Panc1 (cell line): Measurements from ENCODE around the gene CCK. TPM values are rescaled to one million over a fixed set of nuclear protein-coding genes. Genes with fewer than 3 reads are reported as not detected.

Experiments used
- ATAC-seq: fragments of 200-7000 bp; cut with Tn5 transposase; 2 replicates; pipeline ENCODE4 v1.9.1; 2020; ENCODE audit warnings: mild to moderate bottlenecking, moderate library complexity
- BruUV-seq: library from RNA; stranded (reverse); fragments of 400-500 nt; replicated peaks from 2 replicates; lab custom pipeline; 2021; lab: Mats Ljungman, UMichigan
- CTCF ChIA-PET: fragments of 300-600 bp; sonication (Branson Sonifier 250); formaldehyde crosslinking; loops from one replicate; lab custom pipeline; 2022; ENCODE audit warnings: antibody characterized with exemption; lab: Charles Lee
- POLR2A ChIA-PET: fragments of 300-600 bp; sonication (Branson Sonifier 250); formaldehyde crosslinking; loops from one replicate; lab custom pipeline; 2022; ENCODE audit warnings: antibody characterized with exemption; lab: Charles Lee
- DNase-seq: peaks from one replicate; pipeline ENCODE4 v3.0.0-alpha.2; 2010; ENCODE audit warnings: low read depth, low spot score
- H3K27ac ChIP-seq: 2 replicates; pipeline ENCODE4 v1.5.1; 2011; ENCODE audit warnings: mild to moderate bottlenecking, low read length, inconsistent platforms
- H3K27me3 ChIP-seq: fragments of 200-500 bp; sonication (Bioruptor generic); 2 replicates; pipeline ENCODE4 v1.6.0; 2014; ENCODE audit warnings: low read length, inconsistent platforms; ENCODE audit not compliant: control insufficient read depth, insufficient read depth
- H3K36me3 ChIP-seq: fragments of 200-500 bp; sonication (Bioruptor generic); 2 replicates; pipeline ENCODE4 v1.5.1; 2014; ENCODE audit warnings: inconsistent platforms, mild to moderate bottlenecking, low read length, moderate library complexity; ENCODE audit not compliant: control insufficient read depth, insufficient read depth
- H3K4me1 ChIP-seq: 2 replicates; pipeline ENCODE4 v1.5.1; 2011; ENCODE audit warnings: inconsistent platforms, mild to moderate bottlenecking, low read length, moderate library complexity; ENCODE audit not compliant: control insufficient read depth, insufficient read depth
- H3K4me3 ChIP-seq, 2 experiments: 2 replicates each; pipeline ENCODE4 v1.5.1; 2011 to 2012; ENCODE audit warnings: low read depth in 2 of 2, low read length in 2 of 2, mild to moderate bottlenecking in 2 of 2, inconsistent platforms in 1 of 2, moderate library complexity in 1 of 2
- H3K9me3 ChIP-seq: fragments of 200-500 bp; sonication (Bioruptor generic); 2 replicates; pipeline ENCODE4 v1.5.1; 2014; ENCODE audit warnings: low read depth, mild to moderate bottlenecking, inconsistent platforms, low read length, moderate library complexity; ENCODE audit not compliant: control insufficient read depth, insufficient read depth
- POLR2AphosphoS5 ChIP-seq: IDR thresholded peaks from 2 replicates; pipeline ENCODE4 v1.6.1; 2012; ENCODE audit warnings: mild to moderate bottlenecking, low read depth, low read length, moderate library complexity
- SIN3A ChIP-seq: IDR thresholded peaks from 2 replicates; pipeline ENCODE4 v1.6.1; 2012; ENCODE audit warnings: low read depth, mild to moderate bottlenecking, low read length, moderate library complexity, borderline replicate concordance; ENCODE audit not compliant: insufficient read depth
- TCF7L2 ChIP-seq: IDR thresholded peaks from 2 replicates; pipeline ENCODE4 v1.6.1; 2011; ENCODE audit warnings: mild to moderate bottlenecking, low read depth, low read length, inconsistent platforms
- in situ Hi-C: cut with HindIII; loops from 2 replicates; pipeline ENCODE4 v1.10.0; 2016; ENCODE audit warnings: low sequenced_read_pairs, low pct_unique_long_range_greater_than_20kb
- intact Hi-C: fragments of 100-400 bp; cut with micrococcal nuclease; formaldehyde crosslinking; loops from one replicate; pipeline ENCODE4 v1.10.0; 2022; ENCODE audit not compliant: unreplicated experiment
- total RNA-seq: library from RNA; stranded (reverse); gene quantifications from one replicate; pipeline ENCODE4 v1.2.1, GENCODE V29; 2021; ENCODE audit not compliant: unreplicated experiment
- TF ChIP-seq, protein P1 (sequence below): fragments of 450-650 bp; IDR thresholded peaks from 2 replicates; pipeline ENCODE4 v1.5.1; 2017; ENCODE audit warnings: mild to moderate bottlenecking
- TF ChIP-seq, protein P2 (sequence below), 2 experiments: IDR thresholded peaks; 2 replicates each; pipeline ENCODE4 v1.6.1; 2011 to 2012; ENCODE audit warnings: low read depth in 2 of 2, control low read depth in 1 of 2, low read length in 1 of 2, mild to moderate bottlenecking in 1 of 2, moderate library complexity in 1 of 2; ENCODE audit not compliant: insufficient read depth in 1 of 2

CCK gene
- total RNA-seq, 1 experiment from 2014 or later = not detected

DNA sequence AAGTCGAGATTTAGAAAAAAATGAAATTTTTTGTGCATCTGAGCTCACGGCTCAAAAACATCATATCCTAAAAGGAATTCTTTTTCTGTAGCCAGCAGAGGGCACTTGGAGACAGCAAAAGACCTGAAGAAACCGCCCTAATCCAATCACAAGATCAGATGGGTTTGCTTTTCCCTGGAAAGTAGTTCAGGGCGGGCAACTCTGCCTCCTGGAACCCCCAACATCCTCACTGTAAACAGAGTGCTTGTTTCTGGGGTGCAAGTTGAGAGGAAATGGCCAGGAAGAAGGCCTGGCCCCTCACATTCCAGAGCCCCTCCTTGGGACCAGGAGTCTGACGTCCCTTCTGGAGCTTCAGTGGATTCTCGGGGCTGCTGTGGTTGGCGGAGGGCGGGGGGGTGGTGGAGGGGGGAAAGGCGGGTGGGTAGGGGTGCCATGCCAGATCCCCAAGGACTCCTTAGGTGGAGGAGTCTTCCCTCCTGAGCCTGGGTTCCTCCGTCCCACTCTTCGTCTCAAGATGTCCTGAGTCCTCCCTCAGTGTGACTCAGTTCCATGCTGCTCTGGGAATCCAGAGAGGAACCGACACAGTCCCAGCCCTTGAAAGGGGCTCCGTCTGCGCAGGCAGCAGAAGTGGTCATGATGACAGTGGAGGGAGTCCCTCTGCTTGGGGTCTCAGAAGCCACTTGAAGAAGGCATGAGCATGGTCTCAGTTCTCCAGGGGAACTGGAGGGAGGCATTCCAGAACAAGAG is 35.9 kb downstream of the CCK start:
- peak overlapping the region in 1 of 2 experiments; percentile 20; a peak in 1 of 4 replicates for H3K4me3 ChIP-seq
- DNase-seq = no peak
- no peaks in the 10 kb centered on the region for H3K4me1 ChIP-seq
- intact Hi-C loops (loop anchor here (1.0 to 5.0 kb wide), 2 partner anchors 213 to 317 kb away; no protein-coding TSS in a partner anchor), in situ Hi-C loops (no loop called here)
- ATAC-seq = peak; percentile 82
- BruUV-seq = no TSS peak
- TF ChIP-seq, protein P1, sequence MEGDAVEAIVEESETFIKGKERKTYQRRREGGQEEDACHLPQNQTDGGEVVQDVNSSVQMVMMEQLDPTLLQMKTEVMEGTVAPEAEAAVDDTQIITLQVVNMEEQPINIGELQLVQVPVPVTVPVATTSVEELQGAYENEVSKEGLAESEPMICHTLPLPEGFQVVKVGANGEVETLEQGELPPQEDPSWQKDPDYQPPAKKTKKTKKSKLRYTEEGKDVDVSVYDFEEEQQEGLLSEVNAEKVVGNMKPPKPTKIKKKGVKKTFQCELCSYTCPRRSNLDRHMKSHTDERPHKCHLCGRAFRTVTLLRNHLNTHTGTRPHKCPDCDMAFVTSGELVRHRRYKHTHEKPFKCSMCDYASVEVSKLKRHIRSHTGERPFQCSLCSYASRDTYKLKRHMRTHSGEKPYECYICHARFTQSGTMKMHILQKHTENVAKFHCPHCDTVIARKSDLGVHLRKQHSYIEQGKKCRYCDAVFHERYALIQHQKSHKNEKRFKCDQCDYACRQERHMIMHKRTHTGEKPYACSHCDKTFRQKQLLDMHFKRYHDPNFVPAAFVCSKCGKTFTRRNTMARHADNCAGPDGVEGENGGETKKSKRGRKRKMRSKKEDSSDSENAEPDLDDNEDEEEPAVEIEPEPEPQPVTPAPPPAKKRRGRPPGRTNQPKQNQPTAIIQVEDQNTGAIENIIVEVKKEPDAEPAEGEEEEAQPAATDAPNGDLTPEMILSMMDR = peak; percentile 71
- TF ChIP-seq TCF7L2 (no peak), SIN3A (no peak)
- H3K27me3 ChIP-seq = no peaks in the 10 kb centered on the region
- no peak overlapping the region for H3K27ac ChIP-seq
- no peaks in the 10 kb centered on the region for H3K9me3 ChIP-seq
- ChIA-PET POLR2A (no interaction called here), CTCF (interaction anchor here (0.6 to 1.5 kb wide), 6 partner anchors 104 to 930 kb away, joined by 3 to 13 read pairs (median 8); no protein-coding TSS in a partner anchor)
- no peaks in the 10 kb centered on the region for H3K36me3 ChIP-seq

DNA sequence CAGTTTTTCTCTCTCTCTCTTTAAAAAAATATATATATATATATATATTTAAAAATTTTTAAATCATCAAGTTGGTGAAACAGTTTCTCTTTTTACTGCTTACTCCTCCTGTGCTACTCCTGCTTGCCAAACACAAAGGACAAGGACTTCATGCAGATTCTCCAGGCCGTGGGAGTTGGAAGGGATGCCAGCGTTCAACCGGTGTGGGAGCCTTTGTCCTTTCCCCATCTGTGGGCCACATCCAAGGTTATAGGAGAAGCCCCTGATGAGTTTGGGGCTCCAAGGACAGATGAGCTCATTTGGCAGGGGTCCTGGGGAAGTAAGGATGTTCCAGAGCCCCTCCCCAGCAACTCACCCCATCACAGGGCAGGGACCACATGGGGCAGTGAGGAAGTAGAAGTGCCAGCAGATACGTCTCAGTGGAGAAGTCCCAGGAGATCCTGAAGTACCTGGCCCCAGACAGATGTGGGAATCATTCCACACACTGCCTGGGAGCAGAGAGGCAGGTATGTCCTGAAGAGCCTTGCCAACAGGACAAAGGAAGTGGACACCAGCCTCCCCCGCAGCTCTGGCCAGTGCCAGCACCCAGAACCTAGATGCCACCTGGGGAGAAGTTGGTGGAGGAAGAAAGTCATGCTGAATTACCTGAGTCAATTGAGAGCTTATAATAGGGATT is 36.6 kb downstream of the CCK start:
- no peaks in the 10 kb centered on the region for H3K4me1 ChIP-seq
- ChIA-PET CTCF (interaction anchor here (0.6 to 1.5 kb wide), 7 partner anchors 103 to 931 kb away, joined by 3 to 13 read pairs (median 5); no protein-coding TSS in a partner anchor), POLR2A (no interaction called here)
- no peak for DNase-seq
- no peaks in the 10 kb centered on the region for H3K9me3 ChIP-seq
- intact Hi-C loops (no loop called here), in situ Hi-C loops (no loop called here)
- no peak overlapping the region for H3K4me3 ChIP-seq
- ATAC-seq = peak; percentile 59
- no peaks in the 10 kb centered on the region for H3K27me3 ChIP-seq
- H3K27ac ChIP-seq = no peak overlapping the region
- no peaks in the 10 kb centered on the region for H3K36me3 ChIP-seq
- BruUV-seq = no TSS peak
- TF ChIP-seq, protein P1 = no peak
- TF ChIP-seq, protein P2, sequence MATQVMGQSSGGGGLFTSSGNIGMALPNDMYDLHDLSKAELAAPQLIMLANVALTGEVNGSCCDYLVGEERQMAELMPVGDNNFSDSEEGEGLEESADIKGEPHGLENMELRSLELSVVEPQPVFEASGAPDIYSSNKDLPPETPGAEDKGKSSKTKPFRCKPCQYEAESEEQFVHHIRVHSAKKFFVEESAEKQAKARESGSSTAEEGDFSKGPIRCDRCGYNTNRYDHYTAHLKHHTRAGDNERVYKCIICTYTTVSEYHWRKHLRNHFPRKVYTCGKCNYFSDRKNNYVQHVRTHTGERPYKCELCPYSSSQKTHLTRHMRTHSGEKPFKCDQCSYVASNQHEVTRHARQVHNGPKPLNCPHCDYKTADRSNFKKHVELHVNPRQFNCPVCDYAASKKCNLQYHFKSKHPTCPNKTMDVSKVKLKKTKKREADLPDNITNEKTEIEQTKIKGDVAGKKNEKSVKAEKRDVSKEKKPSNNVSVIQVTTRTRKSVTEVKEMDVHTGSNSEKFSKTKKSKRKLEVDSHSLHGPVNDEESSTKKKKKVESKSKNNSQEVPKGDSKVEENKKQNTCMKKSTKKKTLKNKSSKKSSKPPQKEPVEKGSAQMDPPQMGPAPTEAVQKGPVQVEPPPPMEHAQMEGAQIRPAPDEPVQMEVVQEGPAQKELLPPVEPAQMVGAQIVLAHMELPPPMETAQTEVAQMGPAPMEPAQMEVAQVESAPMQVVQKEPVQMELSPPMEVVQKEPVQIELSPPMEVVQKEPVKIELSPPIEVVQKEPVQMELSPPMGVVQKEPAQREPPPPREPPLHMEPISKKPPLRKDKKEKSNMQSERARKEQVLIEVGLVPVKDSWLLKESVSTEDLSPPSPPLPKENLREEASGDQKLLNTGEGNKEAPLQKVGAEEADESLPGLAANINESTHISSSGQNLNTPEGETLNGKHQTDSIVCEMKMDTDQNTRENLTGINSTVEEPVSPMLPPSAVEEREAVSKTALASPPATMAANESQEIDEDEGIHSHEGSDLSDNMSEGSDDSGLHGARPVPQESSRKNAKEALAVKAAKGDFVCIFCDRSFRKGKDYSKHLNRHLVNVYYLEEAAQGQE (IDR thresholded peaks at IDR 0.05; ENCODE audit: insufficient read depth in 1 of 2, low read depth in 2 of 2, low read length in 1 of 2) = no peak
- TF ChIP-seq SIN3A = no peak
- no peak for TF ChIP-seq POLR2AphosphoS5
- TF ChIP-seq TCF7L2 = no peak
